GM12874 (cell line): Measurements from ENCODE around the gene TAGAP.

ENCODE experiments used
- CTCF ChIP-seq: IDR thresholded peaks from 2 replicates; pipeline ENCODE4 v1.5.1; 2011; ENCODE audit warnings: low read depth, mild to moderate bottlenecking, control low read depth, low read length, moderate library complexity; ENCODE audit not compliant: insufficient read depth

The TAGAP gene

GRCh38 chr6:159061805-159062563 lies 17.2 kb upstream of the TAGAP start:
- no peak for TF ChIP-seq CTCF

- no peak for TF ChIP-seq CTCF
Measured at GRCh38 chr6:159061146-159061545, 16.4 kb upstream of the TAGAP start.

GRCh38 chr6:159059885-159060506 lies 15.2 kb upstream of the TAGAP start:
- no peak for TF ChIP-seq CTCF

GRCh38 chr6:159059141-159059540 lies 14.3 kb upstream of the TAGAP start:
- TF ChIP-seq CTCF, result no peak

- TF ChIP-seq CTCF, result no peak
Measured at GRCh38 chr6:159056899-159057298, 12.1 kb upstream of the TAGAP start.

GRCh38 chr6:159056432-159056831 lies 11.6 kb upstream of the TAGAP start:
- no peak for TF ChIP-seq CTCF

- no peak for TF ChIP-seq CTCF
Measured at GRCh38 chr6:159056003-159056402, 11.2 kb upstream of the TAGAP start.
